GM19035 (cell line): ENCODE data around the gene CCR4.
A peak's percentile ranks its signal among the peaks of the same experiment; 100 is the strongest.
"Not testable (repeated sequence)": the region's sequence is repeated elsewhere in the genome, so short reads cannot be mapped to it uniquely, and the experiment has no call there.

Source experiments
- ATAC-seq: cut with Tn5 transposase; IDR thresholded peaks from one replicate; pipeline ENCODE4 v1.9.1; 2021; ENCODE audit not compliant: unreplicated experiment

Gene CCR4

GRCh38 chr3:32950516-32950915 is 928 bp upstream of the CCR4 start:
- ATAC-seq = no peak

GRCh38 chr3:32952369-32953077 is 1.1 kb downstream of the CCR4 start:
- no peak for ATAC-seq

GRCh38 chr3:32954506-32954905 is 3.1 kb downstream of the CCR4 start:
- no peak for ATAC-seq

GRCh38 chr3:32956750-32957570 is 5.5 kb downstream of the CCR4 start:
- no peak for ATAC-seq

GRCh38 chr3:32958509-32958908 is 7.1 kb downstream of the CCR4 start:
- no peak for ATAC-seq

GRCh38 chr3:32959371-32959770 is 7.9 kb downstream of the CCR4 start:
- no peak for ATAC-seq

- peak; percentile 73 for ATAC-seq
These were observed 9.1 kb downstream of the CCR4 start for GRCh38 chr3:32960404-32961170.

- ATAC-seq = no peak
These were observed 9.8 kb downstream of the CCR4 start for GRCh38 chr3:32961189-32961715.

- ATAC-seq = no peak
These were observed 12.4 kb downstream of the CCR4 start for GRCh38 chr3:32963871-32964270.

GRCh38 chr3:32964781-32965180 is 13.3 kb downstream of the CCR4 start:
- ATAC-seq = not testable (repeated sequence)

- ATAC-seq = not testable (repeated sequence)
These were observed 14.3 kb downstream of the CCR4 start for GRCh38 chr3:32965617-32966213.

- not testable (repeated sequence) for ATAC-seq
These were observed 15.2 kb downstream of the CCR4 start for GRCh38 chr3:32966627-32967026.

GRCh38 chr3:32968166-32968919 is 16.9 kb downstream of the CCR4 start:
- no peak for ATAC-seq

- ATAC-seq = no peak
These were observed 17.5 kb downstream of the CCR4 start for GRCh38 chr3:32968920-32969389.

- ATAC-seq = no peak
These were observed 18.2 kb downstream of the CCR4 start for GRCh38 chr3:32969656-32970055.

- not testable (repeated sequence) for ATAC-seq
These were observed 19.8 kb downstream of the CCR4 start for GRCh38 chr3:32971291-32971690.

GRCh38 chr3:32972482-32973146 is 21.2 kb downstream of the CCR4 start:
- no peak for ATAC-seq

GRCh38 chr3:32973982-32974381 is 22.5 kb downstream of the CCR4 start:
- ATAC-seq = peak; percentile 90

GRCh38 chr3:32975891-32976595 is 24.6 kb downstream of the CCR4 start:
- ATAC-seq = no peak
